HG03060 (cell line): ENCODE data around the gene CD40.

Experiments
- ATAC-seq: cut with Tn5 transposase; IDR thresholded peaks from one replicate; pipeline ENCODE4 v1.9.1; 2021; ENCODE audit warnings: low read depth, moderate number of reproducible peaks; ENCODE audit not compliant: unreplicated experiment

CD40 gene

GRCh38 chr20:46117704-46118467 is at the start of gene CD40:
Gene CD40, plus strand, starts transcription at chr20:46118314. Its CDS starts 30 bp downstream, at chr20:46118344.
- ATAC-seq: no peak

GRCh38 chr20:46070215-46070900 is 47.8 kb upstream of the CD40 start:
- no peak for ATAC-seq

- no peak for ATAC-seq
These were observed 46.5 kb upstream of the CD40 start for GRCh38 chr20:46071573-46071972.

GRCh38 chr20:46073024-46073423 is 45.1 kb upstream of the CD40 start:
- ATAC-seq: no peak

DNA sequence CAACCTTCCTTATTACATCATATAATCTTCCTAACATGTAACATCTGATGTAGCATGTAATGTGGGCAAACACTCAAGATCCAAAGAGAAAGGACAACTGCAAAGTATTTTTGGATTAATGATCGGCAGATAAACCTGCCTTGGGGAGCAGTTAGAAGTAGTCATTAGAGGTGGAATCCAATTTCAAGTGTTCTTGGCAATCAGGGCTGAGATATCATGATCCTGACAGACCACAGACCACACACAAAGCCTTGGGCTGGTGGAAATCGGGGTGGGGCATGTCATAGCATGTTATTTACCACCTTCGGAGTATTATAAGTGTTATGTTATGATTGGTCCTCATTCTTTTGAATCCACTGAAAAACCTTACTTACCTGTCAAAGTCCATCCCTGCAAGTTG is 44.7 kb upstream of the CD40 start:
- ATAC-seq: no peak

- no peak for ATAC-seq
These were observed 44.1 kb upstream of the CD40 start for GRCh38 chr20:46074006-46074405.

GRCh38 chr20:46076806-46077205 is 41.3 kb upstream of the CD40 start:
- no peak for ATAC-seq

- no peak for ATAC-seq
These were observed 40.3 kb upstream of the CD40 start for GRCh38 chr20:46077642-46078305.

- ATAC-seq: no peak
These were observed 39.2 kb upstream of the CD40 start for GRCh38 chr20:46078954-46079353.

DNA sequence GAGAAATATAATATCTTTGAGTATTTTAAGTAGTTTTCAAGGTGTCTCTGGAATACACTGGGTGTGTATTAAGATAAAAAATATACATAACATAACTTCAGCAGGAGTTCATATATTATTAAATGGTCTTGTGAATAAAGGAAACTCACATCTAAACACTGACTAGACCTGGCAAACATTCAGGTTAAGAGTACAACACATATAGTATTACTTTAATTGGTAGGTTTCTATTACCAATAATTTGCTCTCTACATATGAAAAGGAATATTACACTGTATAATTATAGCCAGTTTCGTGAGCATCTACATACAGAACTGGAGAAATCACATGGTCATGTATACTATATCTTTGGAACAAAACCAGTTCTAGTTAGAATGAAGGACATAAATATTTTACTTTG is 37.0 kb upstream of the CD40 start:
- ATAC-seq: no peak

- ATAC-seq: no peak
These were observed 35.0 kb upstream of the CD40 start for GRCh38 chr20:46083101-46083500.

DNA sequence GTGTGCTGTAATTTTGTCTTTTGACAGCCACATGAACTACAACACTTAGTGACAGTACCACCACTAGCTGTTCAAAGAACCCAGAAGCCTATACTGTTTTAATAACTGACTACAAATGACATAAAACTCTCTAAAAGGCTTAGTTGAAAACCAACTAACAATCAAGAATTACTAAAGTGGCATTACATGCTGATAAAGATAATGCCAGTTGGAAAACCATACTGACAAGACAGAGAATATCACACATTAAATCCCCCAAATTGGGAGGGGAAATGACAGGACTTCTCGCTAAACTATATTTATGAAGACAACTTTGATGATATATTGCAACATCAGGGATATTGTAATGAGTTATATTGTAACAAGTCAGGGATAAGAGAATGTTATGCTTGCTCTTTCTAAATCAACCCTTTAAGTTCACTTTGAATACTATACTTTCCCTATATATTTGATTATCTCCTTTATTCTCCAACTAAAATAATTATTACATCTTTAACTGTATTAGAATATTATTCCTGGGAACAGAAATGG is 34.5 kb upstream of the CD40 start:
- no peak for ATAC-seq

DNA sequence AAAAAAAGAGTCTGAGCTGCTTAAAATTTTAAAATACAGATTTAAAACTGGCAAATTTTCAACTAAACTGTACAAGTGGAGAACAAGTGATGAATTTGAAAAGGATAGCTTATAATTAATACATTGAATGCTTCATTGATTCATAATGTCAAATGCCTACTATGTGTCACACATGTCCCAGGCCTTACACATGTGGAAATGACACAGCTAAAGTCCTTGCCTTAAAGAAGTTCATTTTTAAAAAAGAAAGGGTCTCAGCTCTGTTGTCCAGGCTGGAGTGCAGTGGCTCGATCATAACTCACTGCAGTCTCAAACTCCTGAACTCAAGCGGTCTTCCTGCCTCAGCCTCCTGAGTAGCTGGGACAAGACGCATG is 33.3 kb upstream of the CD40 start:
- ATAC-seq: no peak

GRCh38 chr20:46085179-46085851 is 32.8 kb upstream of the CD40 start:
- no peak for ATAC-seq

- ATAC-seq: no peak
These were observed 31.0 kb upstream of the CD40 start for GRCh38 chr20:46087161-46087560.

GRCh38 chr20:46088409-46089166 is 29.5 kb upstream of the CD40 start:
- no peak for ATAC-seq

DNA sequence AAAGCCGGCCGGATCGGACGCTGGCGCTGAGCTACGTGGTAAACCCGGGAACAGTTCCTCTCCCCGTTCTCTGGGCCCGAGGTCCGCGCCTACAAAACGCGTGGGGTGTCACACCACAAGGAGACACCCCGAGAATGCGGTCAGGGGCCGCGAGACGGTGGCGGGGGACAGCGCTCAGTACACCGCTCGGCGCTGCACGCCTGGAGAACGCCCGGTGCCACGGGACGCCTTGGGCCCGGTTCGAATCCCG is 29.0 kb upstream of the CD40 start:
- peak; percentile 13 for ATAC-seq

DNA sequence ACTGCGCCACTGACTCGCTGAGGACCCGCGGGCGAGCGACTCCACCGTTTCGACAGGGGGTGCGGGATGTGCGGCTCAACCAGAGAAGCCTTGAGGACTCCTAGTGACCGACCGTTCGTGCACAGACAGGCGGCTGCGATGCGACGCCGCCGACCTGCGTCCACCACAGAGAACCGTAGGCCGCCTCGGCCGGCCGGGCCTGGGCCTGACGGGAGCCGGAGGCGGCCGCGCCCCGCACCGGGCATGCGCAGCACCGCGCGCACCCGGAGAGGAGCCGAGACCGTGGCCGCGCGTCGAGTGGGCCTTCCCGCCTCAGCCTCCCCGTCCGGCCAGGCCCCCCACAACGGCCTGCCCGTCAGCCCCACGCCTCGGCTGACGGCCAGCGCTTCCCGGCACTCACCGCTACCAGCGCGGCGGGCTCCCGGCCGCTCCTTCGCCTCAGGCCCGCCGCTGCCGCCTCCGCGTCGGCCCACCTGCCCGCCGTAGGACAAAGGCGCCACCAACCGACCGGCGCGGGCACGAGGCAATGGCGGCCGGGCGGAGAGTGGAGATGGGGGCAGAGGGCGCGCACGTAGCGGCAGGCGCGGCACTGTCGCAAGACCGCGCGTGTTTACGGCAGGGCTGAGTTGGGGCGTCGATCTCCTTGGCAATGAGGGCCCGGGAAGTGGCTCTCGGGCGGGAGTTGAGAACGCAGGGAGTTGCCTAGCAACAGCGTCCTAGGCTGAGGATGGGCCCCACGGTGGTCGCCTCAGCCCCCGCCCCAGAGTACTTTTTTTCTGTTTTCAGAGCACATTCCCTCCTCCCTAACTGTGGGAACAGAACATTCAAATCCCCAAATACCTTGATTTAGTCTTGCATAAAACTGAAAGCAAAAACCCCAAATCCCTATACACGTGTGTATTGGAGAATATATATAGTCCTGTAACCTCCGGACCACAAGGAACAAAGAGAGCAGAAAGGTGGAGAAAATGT is 28.4 kb upstream of the CD40 start, which contains the start of gene NCOA5:
Gene NCOA5, minus strand, starts transcription at position 546 of the 972 bp plus-strand sequence. CDS start 10,538 bp downstream, outside the sequence.
- ATAC-seq: peak; percentile 58
